HL-60 (cell line): ENCODE measurements around the gene SLC16A12.

ENCODE experiments used
- DNase-seq, 2 experiments: peaks; one replicate each; pipeline ENCODE4 v3.0.0-alpha.2; 2010 to 2020; ENCODE audit warnings: low read depth in 1 of 2, low spot score in 1 of 2
- H3K27ac ChIP-seq: fragments of 250-450 bp; sonication (Bioruptor Pico); replicated peaks from 2 replicates; pipeline ENCODE4 v1.5.1; 2020; ENCODE audit warnings: mild to moderate bottlenecking, moderate library complexity
- H3K27me3 ChIP-seq: fragments of 250-450 bp; sonication (Bioruptor Pico); 2 replicates; pipeline ENCODE4 v1.5.1; 2021; ENCODE audit warnings: mild to moderate bottlenecking, moderate library complexity; ENCODE audit not compliant: insufficient read depth, poor library complexity, severe bottlenecking
- H3K4me3 ChIP-seq: replicated peaks from 2 replicates; pipeline ENCODE4 v1.5.1; 2011; ENCODE audit warnings: mild to moderate bottlenecking, control low read depth, low read length; ENCODE audit not compliant: insufficient read depth
- GABPA ChIP-seq: IDR thresholded peaks from 2 replicates; pipeline ENCODE4 v1.6.1; 2012; ENCODE audit warnings: low read depth
- POLR2AphosphoS5 ChIP-seq: IDR thresholded peaks from 2 replicates; pipeline ENCODE4 v1.6.1; 2012; ENCODE audit warnings: low read depth
- REST ChIP-seq: IDR thresholded peaks from 2 replicates; pipeline ENCODE4 v1.6.1; 2012; ENCODE audit warnings: low read depth; ENCODE audit not compliant: insufficient replicate concordance
- SPI1 ChIP-seq: IDR thresholded peaks from 2 replicates; pipeline ENCODE4 v1.6.1; 2012; ENCODE audit warnings: low read depth, mild to moderate bottlenecking, borderline replicate concordance
- TF ChIP-seq, protein P1 (sequence below): IDR thresholded peaks from one replicate; pipeline ENCODE4 v1.5.1; 2011; ENCODE audit warnings: low read length, control low read depth, inconsistent platforms; ENCODE audit not compliant: insufficient read depth

The SLC16A12 gene

DNA sequence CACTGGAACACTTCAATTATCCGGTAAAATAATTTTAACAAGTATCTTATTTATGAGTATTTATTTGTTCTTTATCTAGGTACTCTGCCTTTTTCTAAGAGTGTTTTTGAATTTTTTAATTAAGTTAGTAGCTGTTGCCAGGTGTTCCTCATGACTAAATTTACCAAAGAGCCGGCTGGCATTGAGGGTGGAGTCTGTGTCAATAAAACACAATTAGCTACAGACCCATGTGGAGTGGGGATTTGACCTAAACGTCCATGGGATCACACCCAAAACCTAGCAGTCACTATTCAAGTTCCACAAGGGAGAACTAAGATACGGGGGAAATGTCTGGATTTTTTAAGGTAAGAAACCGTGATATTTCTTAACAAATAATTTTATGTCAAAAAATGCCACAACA lies 9.8 kb downstream of the SLC16A12 start:
- no peak for TF ChIP-seq SPI1
- no peak for TF ChIP-seq REST
- TF ChIP-seq POLR2AphosphoS5: no peak
- TF ChIP-seq GABPA: no peak
- TF ChIP-seq, protein P1, sequence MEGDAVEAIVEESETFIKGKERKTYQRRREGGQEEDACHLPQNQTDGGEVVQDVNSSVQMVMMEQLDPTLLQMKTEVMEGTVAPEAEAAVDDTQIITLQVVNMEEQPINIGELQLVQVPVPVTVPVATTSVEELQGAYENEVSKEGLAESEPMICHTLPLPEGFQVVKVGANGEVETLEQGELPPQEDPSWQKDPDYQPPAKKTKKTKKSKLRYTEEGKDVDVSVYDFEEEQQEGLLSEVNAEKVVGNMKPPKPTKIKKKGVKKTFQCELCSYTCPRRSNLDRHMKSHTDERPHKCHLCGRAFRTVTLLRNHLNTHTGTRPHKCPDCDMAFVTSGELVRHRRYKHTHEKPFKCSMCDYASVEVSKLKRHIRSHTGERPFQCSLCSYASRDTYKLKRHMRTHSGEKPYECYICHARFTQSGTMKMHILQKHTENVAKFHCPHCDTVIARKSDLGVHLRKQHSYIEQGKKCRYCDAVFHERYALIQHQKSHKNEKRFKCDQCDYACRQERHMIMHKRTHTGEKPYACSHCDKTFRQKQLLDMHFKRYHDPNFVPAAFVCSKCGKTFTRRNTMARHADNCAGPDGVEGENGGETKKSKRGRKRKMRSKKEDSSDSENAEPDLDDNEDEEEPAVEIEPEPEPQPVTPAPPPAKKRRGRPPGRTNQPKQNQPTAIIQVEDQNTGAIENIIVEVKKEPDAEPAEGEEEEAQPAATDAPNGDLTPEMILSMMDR: no peak
- H3K27ac ChIP-seq: no peak overlapping the region
- no peak overlapping the region for H3K4me3 ChIP-seq
- no peak for DNase-seq
- no peaks in the 10 kb centered on the region for H3K27me3 ChIP-seq

GRCh38 chr10:89524279-89524678 lies 11.1 kb downstream of the SLC16A12 start:
- no peak for DNase-seq
- H3K27me3 ChIP-seq: no peaks in the 10 kb centered on the region
- TF ChIP-seq, protein P1: no peak
- TF ChIP-seq POLR2AphosphoS5 (no peak), SPI1 (no peak), GABPA (no peak), REST (no peak)
- no peak overlapping the region for H3K27ac ChIP-seq
- no peak overlapping the region for H3K4me3 ChIP-seq

DNA sequence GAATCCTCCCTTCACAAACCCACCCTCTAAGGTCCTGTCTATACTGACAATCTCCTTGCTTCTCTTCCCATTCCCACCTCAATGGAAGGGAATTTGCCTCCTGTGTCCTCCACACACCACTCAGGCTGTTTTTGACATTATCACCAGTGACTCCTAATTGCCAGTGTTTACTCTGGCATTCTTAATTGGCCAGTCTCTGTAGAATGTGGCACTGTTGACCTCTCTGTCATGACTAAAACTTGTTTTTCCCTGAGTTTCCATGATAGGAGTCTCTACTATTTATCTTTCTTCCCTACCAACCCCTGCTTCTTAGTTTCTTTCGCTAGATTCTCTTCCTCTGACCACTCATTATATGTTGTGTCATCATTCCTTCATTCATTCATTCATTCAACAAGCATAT lies 12.1 kb downstream of the SLC16A12 start:
- TF ChIP-seq POLR2AphosphoS5 (no peak), GABPA (no peak), SPI1 (no peak), REST (no peak)
- TF ChIP-seq, protein P1: no peak
- Histone ChIP-seq H3K4me3 (no peak overlapping the region), H3K27ac (no peak overlapping the region), H3K27me3 (no peaks in the 10 kb centered on the region)
- no peak for DNase-seq
